HG03175 (cell line): Measurements from ENCODE around the gene CENPF.

ENCODE experiments used
- ATAC-seq: cut with Tn5 transposase; IDR thresholded peaks from one replicate; pipeline ENCODE4 v1.9.1; 2021; ENCODE audit warnings: mild to moderate bottlenecking, moderate library complexity; ENCODE audit not compliant: unreplicated experiment

Gene CENPF

GRCh38 chr1:214615109-214615508 lies 12.1 kb downstream of the CENPF start:
- ATAC-seq, result no peak

DNA sequence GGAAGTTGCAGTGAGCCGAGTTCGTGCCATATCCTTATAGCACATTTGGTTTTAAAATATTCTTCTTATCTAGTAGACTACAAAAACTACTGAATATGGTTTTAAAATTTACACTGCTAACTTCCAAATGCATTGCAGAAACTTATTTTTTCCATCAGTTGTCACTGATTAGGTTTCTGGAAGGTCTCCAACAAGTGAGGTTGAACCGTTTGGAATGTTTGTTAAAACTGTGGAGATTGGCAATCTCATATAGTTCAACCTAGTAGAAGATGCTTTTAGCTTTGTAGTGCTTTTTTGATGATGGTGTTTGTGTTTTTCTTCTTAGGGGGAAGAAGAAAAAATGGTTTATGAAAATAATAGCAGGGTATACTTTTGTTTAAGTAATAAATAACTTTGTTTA lies 12.9 kb downstream of the CENPF start:
- no peak for ATAC-seq

DNA sequence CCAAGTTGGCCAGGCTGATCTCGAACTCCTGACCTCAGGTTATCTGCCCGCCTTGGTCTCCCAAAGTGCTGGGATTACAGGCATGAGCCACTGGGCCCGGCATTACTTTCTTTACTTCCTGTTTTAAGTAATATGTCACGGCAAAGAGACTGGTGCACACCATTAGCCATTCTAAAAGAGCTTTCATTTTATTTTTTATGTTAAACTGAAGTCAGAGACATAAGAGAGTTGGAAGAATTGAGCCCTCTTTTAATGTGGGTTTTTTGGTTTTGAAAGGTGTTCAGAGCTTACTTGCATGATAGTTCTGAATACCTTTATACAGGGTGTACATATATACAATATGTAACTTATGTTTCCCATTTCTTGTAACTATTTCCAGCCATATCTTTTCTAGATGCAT lies 14.3 kb downstream of the CENPF start:
- no peak for ATAC-seq

DNA sequence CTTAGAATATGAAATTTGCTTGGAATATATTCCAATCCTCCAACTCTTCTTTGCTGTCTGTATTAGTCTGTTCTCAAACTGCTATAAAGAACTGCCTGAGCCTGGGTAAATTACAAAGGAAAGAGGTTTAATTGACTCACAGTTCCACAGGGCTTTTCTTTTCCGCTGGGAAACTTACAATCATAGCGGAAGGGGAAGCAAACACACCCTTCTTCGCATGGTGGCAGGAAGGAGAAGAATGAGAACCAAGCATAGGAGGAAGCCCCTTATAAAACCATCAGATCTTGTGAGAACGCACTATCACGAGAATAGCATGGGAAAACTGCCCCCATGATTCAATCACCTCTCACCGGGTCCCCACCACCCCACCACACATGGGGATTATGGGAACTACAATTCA lies 14.8 kb downstream of the CENPF start:
- no peak for ATAC-seq

GRCh38 chr1:214621236-214621635 lies 18.2 kb downstream of the CENPF start:
- ATAC-seq, result no peak

DNA sequence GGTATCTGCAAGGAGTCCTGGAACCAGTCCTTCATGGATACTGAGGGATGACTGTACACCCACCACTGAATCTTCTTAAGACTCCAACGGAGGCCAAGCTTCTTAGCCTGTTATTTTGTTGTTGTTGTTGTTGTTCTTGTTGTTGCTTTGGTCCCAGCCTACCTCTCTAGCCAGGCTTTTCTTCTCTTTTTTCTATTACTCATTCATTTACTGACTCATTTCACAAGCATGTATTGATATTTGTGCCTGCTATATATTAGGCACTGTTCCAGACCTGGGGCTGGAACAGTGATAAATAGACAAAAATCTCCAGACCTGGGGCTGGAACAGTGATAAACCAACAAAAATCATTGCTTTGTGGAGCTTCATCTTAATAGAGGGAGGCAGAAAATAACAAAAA lies 20.4 kb downstream of the CENPF start:
- peak; percentile 44 for ATAC-seq

DNA sequence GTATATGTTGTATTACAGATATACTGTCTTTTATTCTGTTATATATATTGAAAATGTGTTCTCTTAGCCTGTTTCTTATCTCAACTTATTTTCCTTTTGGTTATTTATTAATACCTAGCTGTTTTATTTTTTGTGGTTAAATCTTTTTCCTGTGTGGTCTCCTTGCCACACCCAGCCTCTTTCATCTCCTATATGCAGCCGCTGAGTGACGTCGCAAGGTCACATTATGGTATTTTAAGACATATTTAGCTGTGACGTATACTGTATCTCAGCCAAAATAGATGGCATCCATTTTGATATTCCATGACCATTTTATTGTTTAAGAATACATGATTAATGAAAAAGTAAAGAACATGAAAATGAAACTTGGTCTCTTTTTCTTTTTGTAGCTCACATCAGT lies 29.1 kb downstream of the CENPF start:
- no peak for ATAC-seq

GRCh38 chr1:214633686-214634085 lies 30.7 kb downstream of the CENPF start:
- no peak for ATAC-seq

- no peak for ATAC-seq
These were observed 31.3 kb downstream of the CENPF start for GRCh38 chr1:214634267-214634666.

GRCh38 chr1:214635086-214635485 lies 32.1 kb downstream of the CENPF start:
- no peak for ATAC-seq

DNA sequence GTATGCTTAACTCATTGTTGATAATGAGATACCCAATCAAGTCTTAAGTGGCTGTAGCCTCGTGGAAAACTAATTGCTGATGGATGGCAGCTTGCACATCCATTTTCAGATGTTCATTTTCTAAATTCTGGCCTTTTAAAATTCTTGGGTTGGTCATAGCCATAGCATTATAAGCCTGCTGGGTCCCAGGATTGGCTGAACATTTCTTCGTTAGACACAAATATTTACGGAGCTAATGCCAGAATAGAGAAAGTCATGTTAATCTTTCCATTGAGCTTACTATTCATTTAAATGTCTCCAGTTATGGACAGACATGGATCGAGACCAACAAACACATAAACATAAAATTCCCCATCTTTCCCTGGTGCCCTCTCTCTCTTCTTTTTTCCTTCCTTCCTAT lies 32.5 kb downstream of the CENPF start:
- no peak for ATAC-seq

DNA sequence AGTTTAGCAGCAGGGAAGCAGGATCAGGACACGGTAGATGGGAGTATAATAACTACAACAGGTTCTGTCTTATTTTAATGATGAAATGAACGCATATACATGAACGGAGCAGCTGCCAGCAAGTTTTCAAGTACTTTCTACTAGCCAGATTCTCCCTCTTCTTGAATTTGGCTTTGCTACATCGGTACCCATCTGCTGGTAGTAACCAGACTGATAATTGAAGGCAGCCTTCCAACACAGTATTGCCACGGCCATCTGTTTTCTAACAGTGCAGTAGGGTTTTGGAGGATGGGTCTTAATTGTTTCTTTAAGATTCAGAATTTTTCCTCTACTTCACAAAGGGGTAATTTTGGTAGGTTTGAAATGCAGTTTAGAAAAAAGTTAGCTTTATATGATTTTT lies 33.4 kb downstream of the CENPF start:
- no peak for ATAC-seq

DNA sequence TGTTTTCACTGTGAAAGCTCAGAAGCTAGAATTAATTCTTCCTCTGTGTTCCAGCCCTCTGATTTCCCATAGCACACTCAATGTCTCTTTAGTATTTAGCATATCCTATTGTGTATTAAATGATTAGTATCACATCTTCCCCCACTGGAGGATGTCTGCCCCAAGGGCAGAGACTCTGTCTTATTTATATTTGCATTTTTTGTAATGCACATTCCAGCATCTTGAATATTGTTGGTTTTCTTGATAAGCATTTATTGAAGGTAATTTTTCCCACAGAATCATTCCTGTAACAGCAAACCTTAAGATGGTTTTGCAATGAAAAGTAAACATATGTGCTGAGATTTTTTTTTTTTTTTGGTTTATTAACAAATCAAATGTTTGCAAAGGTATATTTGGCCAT lies 34.1 kb downstream of the CENPF start:
- no peak for ATAC-seq

- ATAC-seq, result peak; percentile 77
These were observed 34.9 kb downstream of the CENPF start for GRCh38 chr1:214637722-214638458.

DNA sequence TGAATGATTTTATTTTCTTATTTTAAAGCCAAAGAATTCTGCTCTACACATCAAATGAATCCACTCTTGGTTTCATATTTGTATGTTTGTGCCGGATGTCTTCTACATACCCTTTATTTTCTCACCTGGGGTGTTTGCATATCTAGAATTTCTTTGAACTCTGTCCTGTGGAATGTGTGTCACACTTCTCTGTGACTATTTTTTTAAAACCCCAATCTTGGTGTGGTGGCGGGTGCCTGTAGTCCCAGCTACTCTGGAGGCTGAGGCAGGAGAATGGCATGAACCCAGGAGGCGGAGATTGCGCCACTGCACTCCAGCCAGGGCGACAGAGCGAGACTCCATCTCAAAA lies 35.4 kb downstream of the CENPF start:
- ATAC-seq, result no peak

DNA sequence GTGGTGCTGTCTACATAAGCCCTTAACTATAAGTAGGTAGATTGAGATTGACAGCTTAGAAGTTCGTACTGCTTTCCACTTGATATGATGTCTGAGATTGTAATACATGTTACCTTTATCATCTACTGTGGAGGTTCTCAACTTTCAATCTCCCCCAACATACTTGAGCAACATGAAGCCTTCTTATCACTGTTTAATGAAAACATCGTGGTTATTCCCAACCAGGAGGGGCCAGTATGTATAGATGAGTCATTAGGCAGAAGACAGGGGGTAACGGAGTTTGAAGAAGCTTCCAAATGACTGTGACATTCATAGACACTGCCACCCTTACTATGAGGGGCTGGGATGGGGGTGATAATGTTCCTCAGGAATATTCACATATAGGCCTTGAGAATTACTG lies 36.0 kb downstream of the CENPF start:
- no peak for ATAC-seq

DNA sequence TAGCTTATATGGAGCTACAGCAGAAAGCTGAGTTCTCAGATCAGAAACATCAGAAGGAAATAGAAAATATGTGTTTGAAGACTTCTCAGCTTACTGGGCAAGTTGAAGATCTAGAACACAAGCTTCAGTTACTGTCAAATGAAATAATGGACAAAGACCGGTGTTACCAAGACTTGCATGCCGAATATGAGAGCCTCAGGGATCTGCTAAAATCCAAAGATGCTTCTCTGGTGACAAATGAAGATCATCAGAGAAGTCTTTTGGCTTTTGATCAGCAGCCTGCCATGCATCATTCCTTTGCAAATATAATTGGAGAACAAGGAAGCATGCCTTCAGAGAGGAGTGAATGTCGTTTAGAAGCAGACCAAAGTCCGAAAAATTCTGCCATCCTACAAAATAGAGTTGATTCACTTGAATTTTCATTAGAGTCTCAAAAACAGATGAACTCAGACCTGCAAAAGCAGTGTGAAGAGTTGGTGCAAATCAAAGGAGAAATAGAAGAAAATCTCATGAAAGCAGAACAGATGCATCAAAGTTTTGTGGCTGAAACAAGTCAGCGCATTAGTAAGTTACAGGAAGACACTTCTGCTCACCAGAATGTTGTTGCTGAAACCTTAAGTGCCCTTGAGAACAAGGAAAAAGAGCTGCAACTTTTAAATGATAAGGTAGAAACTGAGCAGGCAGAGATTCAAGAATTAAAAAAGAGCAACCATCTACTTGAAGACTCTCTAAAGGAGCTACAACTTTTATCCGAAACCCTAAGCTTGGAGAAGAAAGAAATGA lies 37.6 kb downstream of the CENPF start:
- ATAC-seq, result no peak

- no peak for ATAC-seq
These were observed 38.4 kb downstream of the CENPF start for GRCh38 chr1:214641214-214641895.

DNA sequence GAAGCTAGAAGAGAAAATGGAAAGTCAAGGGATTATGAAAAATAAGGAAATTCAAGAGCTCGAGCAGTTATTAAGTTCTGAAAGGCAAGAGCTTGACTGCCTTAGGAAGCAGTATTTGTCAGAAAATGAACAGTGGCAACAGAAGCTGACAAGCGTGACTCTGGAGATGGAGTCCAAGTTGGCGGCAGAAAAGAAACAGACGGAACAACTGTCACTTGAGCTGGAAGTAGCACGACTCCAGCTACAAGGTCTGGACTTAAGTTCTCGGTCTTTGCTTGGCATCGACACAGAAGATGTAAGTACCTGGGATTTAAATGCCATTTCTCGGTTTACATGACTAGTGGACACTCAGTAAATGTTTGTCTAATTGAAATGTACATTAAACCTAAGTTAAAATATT lies 40.0 kb downstream of the CENPF start:
- no peak for ATAC-seq

- ATAC-seq, result no peak
These were observed 42.7 kb downstream of the CENPF start for GRCh38 chr1:214645712-214646111.

DNA sequence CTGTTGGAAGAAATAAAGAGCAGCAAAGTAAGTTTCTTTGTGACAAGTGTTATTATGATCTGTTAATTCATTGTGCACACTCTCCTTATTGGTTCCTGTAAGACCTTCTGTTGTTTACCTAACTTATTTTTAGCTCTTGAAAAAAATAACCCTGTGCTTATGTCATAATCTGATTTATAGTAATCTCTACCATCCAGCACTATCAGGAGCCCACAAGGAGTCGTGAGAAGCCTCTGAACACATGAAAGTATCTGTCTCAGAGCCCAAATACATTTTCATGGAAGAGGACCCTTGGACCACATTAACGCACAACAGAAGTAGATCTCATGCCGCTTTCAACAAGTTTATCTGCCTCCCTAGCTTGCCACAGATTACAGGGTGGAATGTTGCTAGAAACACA lies 45.8 kb downstream of the CENPF start:
- no peak for ATAC-seq

DNA sequence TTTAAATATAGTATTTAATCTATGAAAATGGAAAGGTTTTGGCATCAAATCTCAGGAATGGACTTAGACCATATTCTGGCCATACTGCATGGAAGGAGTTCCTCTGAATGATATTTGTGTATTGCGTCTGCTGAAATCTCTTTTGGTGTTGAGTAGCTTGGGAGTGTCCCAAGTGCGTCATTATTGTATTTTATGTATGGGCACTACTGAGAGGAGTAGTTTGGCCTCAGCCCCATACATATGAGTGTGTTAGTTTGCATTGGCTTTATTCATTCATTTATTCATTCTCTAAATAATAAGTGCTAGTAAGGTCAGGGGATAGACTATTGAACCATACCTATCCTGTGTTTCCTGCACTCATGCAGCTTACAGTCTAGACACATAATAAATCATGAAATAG lies 46.6 kb downstream of the CENPF start:
- ATAC-seq, result no peak
